HUDEP-2 (cell line): ENCODE measurements around the gene MLLT3.

Experiments used
- DNase-seq, 76 experiments: peaks; one replicate each; lab custom pipeline; 2025; ENCODE audit not compliant: unreplicated experiment in 76 of 76; lab: John Stamatoyannopoulos, UW

The MLLT3 gene

GRCh38 chr9:20357037-20357432 is 265.3 kb downstream of the MLLT3 start:
- DNase-seq: no peak

- DNase-seq: peak in 42 of 76 experiments; percentile 3 to 57 (median 24)
Observed at GRCh38 chr9:20356403-20357036, 265.8 kb downstream of the MLLT3 start.

- no peak for DNase-seq
Observed at GRCh38 chr9:20355022-20355421, 267.3 kb downstream of the MLLT3 start.

- no peak for DNase-seq
Observed at GRCh38 chr9:20353931-20354652, 268.2 kb downstream of the MLLT3 start.

GRCh38 chr9:20353524-20353923 is 268.8 kb downstream of the MLLT3 start:
- DNase-seq: no peak

GRCh38 chr9:20352591-20352990 is 269.7 kb downstream of the MLLT3 start:
- DNase-seq: no peak

GRCh38 chr9:20351715-20352114 is 270.6 kb downstream of the MLLT3 start:
- DNase-seq: no peak

- no peak for DNase-seq
Observed at GRCh38 chr9:20349568-20349967, 272.7 kb downstream of the MLLT3 start.

- no peak for DNase-seq
Observed at GRCh38 chr9:20343325-20343724, 279.0 kb downstream of the MLLT3 start.

GRCh38 chr9:20340511-20340861 is 281.8 kb downstream of the MLLT3 start:
- no peak for DNase-seq

- DNase-seq: no peak
Observed at GRCh38 chr9:20335668-20336332, 286.5 kb downstream of the MLLT3 start.

GRCh38 chr9:20333991-20334390 is 288.3 kb downstream of the MLLT3 start:
- DNase-seq: no peak

- no peak for DNase-seq
Observed at GRCh38 chr9:20331095-20331685, 291.1 kb downstream of the MLLT3 start.

GRCh38 chr9:20330688-20331087 is 291.6 kb downstream of the MLLT3 start:
- no peak for DNase-seq

GRCh38 chr9:20326516-20326915 is 295.8 kb downstream of the MLLT3 start:
- no peak for DNase-seq

- no peak for DNase-seq
Observed at GRCh38 chr9:20325008-20325407, 297.3 kb downstream of the MLLT3 start.

GRCh38 chr9:20322212-20322611 is 300.1 kb downstream of the MLLT3 start:
- no peak for DNase-seq

- DNase-seq: no peak
Observed at GRCh38 chr9:20321423-20322082, 300.7 kb downstream of the MLLT3 start.

- DNase-seq: no peak
Observed at GRCh38 chr9:20320921-20321320, 301.4 kb downstream of the MLLT3 start.

- peak in 5 of 76 experiments; percentile 6 to 28 (median 16) for DNase-seq
Observed at GRCh38 chr9:20319641-20320337, 302.5 kb downstream of the MLLT3 start.
